ENCODE measurements around the gene SNTG2. TPM values are rescaled to one million over a fixed set of nuclear protein-coding genes. Genes with fewer than 3 reads are reported as not detected.

SNTG2 gene
- total RNA-seq, 2 experiments from 2014 or later = 2.5 to 3.2 TPM

DNA sequence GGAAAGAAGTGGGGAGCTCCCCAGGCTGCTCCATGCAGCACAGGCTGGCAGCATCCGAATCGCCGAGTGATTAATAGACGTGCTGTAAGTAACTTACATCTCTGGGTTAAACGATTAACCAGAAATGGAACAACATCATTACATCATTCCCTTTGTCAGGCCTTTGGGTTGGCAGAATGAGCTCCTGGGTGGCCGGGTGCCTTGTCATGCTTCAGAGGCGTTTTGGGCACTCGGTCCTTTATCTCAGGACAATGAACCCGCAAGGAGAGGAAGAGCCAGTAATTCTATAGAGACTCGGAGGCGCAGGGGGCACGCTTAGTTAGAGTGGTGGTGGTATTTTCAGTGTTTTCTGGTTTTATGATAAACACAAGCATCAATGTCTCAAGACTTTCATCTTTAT is 315.7 kb downstream of the SNTG2 start:
- intact Hi-C loops (cut with micrococcal nuclease) = no loop called here
- Mint-ChIP-seq H3K27me3 (no peaks in the 10 kb centered on the region), H3K27ac (no peak overlapping the region), H3K4me1 (ENCODE audit: low read depth) (no peaks in the 10 kb centered on the region), H3K4me3 (no peak overlapping the region), H3K36me3 (ENCODE audit: low read depth) (no peaks in the 10 kb centered on the region), H3K9me3 (no peaks in the 10 kb centered on the region)
- ChIA-PET POLR2A (no interaction called here), CTCF (no interaction called here)
- TF ChIP-seq, protein P1, sequence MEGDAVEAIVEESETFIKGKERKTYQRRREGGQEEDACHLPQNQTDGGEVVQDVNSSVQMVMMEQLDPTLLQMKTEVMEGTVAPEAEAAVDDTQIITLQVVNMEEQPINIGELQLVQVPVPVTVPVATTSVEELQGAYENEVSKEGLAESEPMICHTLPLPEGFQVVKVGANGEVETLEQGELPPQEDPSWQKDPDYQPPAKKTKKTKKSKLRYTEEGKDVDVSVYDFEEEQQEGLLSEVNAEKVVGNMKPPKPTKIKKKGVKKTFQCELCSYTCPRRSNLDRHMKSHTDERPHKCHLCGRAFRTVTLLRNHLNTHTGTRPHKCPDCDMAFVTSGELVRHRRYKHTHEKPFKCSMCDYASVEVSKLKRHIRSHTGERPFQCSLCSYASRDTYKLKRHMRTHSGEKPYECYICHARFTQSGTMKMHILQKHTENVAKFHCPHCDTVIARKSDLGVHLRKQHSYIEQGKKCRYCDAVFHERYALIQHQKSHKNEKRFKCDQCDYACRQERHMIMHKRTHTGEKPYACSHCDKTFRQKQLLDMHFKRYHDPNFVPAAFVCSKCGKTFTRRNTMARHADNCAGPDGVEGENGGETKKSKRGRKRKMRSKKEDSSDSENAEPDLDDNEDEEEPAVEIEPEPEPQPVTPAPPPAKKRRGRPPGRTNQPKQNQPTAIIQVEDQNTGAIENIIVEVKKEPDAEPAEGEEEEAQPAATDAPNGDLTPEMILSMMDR (IDR thresholded peaks at IDR 0.05) = no peak
- ATAC-seq = no peak
- DNase-seq = no peak

DNA sequence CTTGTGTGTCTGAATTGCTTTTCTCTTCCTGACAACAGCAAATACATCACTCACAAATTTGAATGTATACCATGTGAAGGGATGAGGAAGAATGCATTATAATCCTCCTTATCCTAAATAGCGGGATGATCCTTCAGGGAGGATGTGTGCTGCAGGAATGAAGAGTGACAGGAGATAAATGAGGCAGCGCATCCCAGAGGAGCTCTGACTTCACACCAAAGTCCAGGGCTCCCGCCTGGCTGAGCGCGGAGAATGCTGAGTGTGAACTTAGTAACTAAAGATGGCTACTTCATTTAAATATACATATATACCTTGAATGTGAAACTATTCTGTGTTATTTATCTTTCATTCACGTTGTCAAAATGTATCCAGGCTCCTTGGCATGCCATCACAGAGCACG is 317.4 kb downstream of the SNTG2 start:
- ATAC-seq (no peak), DNase-seq (no peak)
- Mint-ChIP-seq H3K4me1 (ENCODE audit: low read depth) (no peaks in the 10 kb centered on the region), H3K36me3 (ENCODE audit: low read depth) (no peaks in the 10 kb centered on the region), H3K9me3 (no peaks in the 10 kb centered on the region), H3K27ac (no peak overlapping the region), H3K4me3 (no peak overlapping the region), H3K27me3 (no peaks in the 10 kb centered on the region)
- intact Hi-C loops (cut with micrococcal nuclease) = no loop called here
- POLR2A ChIA-PET = no interaction called here
- TF ChIP-seq, protein P1 (IDR thresholded peaks at IDR 0.05) = no peak
- CTCF ChIA-PET = no interaction called here

DNA sequence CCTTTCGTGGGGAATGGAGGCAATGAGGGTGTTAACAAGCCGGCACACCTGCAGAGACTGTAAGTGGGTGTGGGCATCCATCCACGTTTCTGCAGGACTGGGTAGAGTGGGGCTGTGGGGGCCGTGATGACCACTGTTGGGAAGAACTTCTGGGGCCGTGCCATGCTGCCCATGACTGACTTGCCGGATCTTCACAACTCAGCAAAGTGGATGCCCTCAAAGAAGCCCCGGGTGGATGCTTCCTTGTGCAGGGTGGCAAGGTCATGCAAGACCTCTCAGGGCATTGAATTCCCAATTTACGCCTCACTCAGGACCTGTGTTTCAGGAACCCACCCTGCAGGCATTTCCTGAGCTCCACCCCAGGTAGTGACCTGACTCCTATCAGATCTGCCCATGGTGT is 319.2 kb downstream of the SNTG2 start:
- H3K4me1 Mint-ChIP-seq (ENCODE audit: low read depth) = no peaks in the 10 kb centered on the region
- H3K9me3 Mint-ChIP-seq = peaks cover 3% of the 10 kb centered on the region
- no peak for DNase-seq
- TF ChIP-seq, protein P1 (IDR thresholded peaks at IDR 0.05) = no peak
- H3K36me3 Mint-ChIP-seq (ENCODE audit: low read depth) = peaks cover 2% of the 10 kb centered on the region
- no peak overlapping the region for H3K27ac Mint-ChIP-seq
- H3K4me3 Mint-ChIP-seq = no peak overlapping the region
- ATAC-seq = no peak
- CTCF ChIA-PET = no interaction called here
- POLR2A ChIA-PET = no interaction called here
- intact Hi-C loops (cut with micrococcal nuclease) = no loop called here
- H3K27me3 Mint-ChIP-seq = no peaks in the 10 kb centered on the region

DNA sequence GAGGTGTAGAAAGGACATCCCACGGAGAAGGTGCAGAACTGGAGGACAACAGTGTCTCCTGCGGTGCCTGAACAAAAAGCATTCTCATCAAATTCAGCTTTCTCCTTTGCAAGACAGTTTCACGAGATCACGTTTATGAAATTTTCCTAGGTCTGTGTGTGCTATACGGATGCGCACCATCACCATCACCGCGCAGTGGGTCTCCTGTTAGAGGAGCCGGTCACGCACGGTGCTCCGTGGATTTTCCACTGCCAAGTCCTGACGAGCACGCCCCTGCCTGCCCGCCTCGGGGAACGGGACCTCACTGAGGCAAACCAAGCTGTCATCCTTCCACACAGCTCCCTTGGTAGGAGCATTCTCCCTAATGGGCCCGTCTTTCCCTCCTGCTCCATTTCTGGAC is 322.2 kb downstream of the SNTG2 start:
- ATAC-seq (no peak), DNase-seq (no peak)
- intact Hi-C loops (cut with micrococcal nuclease) = no loop called here
- H3K27me3 Mint-ChIP-seq = no peaks in the 10 kb centered on the region
- peaks cover 2% of the 10 kb centered on the region for H3K36me3 Mint-ChIP-seq (ENCODE audit: low read depth)
- no peak overlapping the region for H3K4me3 Mint-ChIP-seq
- ChIA-PET POLR2A (no interaction called here), CTCF (no interaction called here)
- H3K9me3 Mint-ChIP-seq = peaks cover 6% of the 10 kb centered on the region
- H3K27ac Mint-ChIP-seq = no peak overlapping the region
- TF ChIP-seq, protein P1 (IDR thresholded peaks at IDR 0.05) = no peak
- H3K4me1 Mint-ChIP-seq (ENCODE audit: low read depth) = no peaks in the 10 kb centered on the region

DNA sequence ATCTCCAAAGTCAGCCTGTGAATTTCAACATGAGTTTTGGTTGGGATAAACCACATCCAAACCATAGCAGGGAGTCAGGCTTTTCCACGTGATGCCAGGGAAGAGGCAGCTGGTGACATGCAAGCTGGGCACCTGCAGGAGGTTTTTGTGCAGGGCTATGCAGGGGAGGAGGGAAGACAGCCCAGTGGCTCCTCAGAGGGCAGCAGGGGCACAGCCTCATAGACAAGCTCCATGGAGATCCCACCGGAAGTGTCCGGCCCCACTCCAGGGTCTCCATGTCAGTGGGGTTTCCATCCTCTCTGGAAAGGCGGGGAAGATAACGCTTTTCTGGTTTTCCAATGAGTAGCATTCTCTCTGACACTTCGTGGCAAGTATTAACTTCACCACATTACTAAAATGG is 327.0 kb downstream of the SNTG2 start:
- ATAC-seq = no peak
- no peak overlapping the region for H3K27ac Mint-ChIP-seq
- intact Hi-C loops (cut with micrococcal nuclease) = no loop called here
- no peak overlapping the region for H3K4me3 Mint-ChIP-seq
- peaks cover 2% of the 10 kb centered on the region for H3K36me3 Mint-ChIP-seq (ENCODE audit: low read depth)
- TF ChIP-seq, protein P1 (IDR thresholded peaks at IDR 0.05) = no peak
- DNase-seq = no peak
- H3K27me3 Mint-ChIP-seq = no peaks in the 10 kb centered on the region
- peaks cover 6% of the 10 kb centered on the region for H3K9me3 Mint-ChIP-seq
- ChIA-PET POLR2A (no interaction called here), CTCF (no interaction called here)
- no peaks in the 10 kb centered on the region for H3K4me1 Mint-ChIP-seq (ENCODE audit: low read depth)
